Ectodermal cell (in vitro differentiated cells): ENCODE data around the gene RILP.
A peak's percentile ranks its signal among the peaks of the same experiment; 100 is the strongest.

Experiments
- H3K27ac ChIP-seq: 2 replicates; pipeline ENCODE4 v1.7.0; 2013; ENCODE audit warnings: mild to moderate bottlenecking, low read depth, low read length; ENCODE audit not compliant: insufficient read depth, poor library complexity, severe bottlenecking
- H3K27me3 ChIP-seq: 2 replicates; pipeline ENCODE4 v1.7.0; 2013; ENCODE audit warnings: mild to moderate bottlenecking, low read length; ENCODE audit not compliant: insufficient read depth, control insufficient read depth, poor library complexity, severe bottlenecking
- H3K36me3 ChIP-seq: one replicate; pipeline ENCODE4 v1.7.0; 2013; ENCODE audit warnings: low read length; ENCODE audit not compliant: control insufficient read depth, insufficient read depth
- H3K4me1 ChIP-seq: one replicate; pipeline ENCODE4 v1.7.0; 2013; ENCODE audit warnings: low read length; ENCODE audit not compliant: control insufficient read depth, insufficient read depth
- H3K4me3 ChIP-seq: 2 replicates; pipeline ENCODE4 v1.7.0; 2013; ENCODE audit warnings: low read depth, low read length, control low read depth; ENCODE audit not compliant: insufficient read depth
- H3K9me3 ChIP-seq: 2 replicates; pipeline ENCODE4 v1.7.0; 2013; ENCODE audit warnings: mild to moderate bottlenecking, low read length, moderate library complexity; ENCODE audit not compliant: control insufficient read depth
- WGBS, 2 experiments: methylation state at CpG; one replicate each; pipeline ENCODE4 v1.1.7; 2013; ENCODE audit warnings: missing lambda C conversion rate in 2 of 2; 5-methylcytosine and 5-hydroxymethylcytosine counted together

The RILP gene

GRCh38 chr17:1621273-1621954 is 28.3 kb downstream of the RILP start:
- H3K36me3 ChIP-seq, result no peaks in the 10 kb centered on the region
- 82 to 84% methylated on average over 22 of the region's 22 CpGs for WGBS, 2 experiments
- H3K27ac ChIP-seq, result no peak overlapping the region
- no peaks in the 10 kb centered on the region for H3K9me3 ChIP-seq
- H3K27me3 ChIP-seq, result no peaks in the 10 kb centered on the region
- peaks cover 23% of the 10 kb centered on the region for H3K4me1 ChIP-seq
- H3K4me3 ChIP-seq, result no peak overlapping the region

- Histone ChIP-seq H3K4me1 (peaks cover 16% of the 10 kb centered on the region), H3K36me3 (no peaks in the 10 kb centered on the region), H3K27ac (no peak overlapping the region), H3K9me3 (no peaks in the 10 kb centered on the region), H3K27me3 (no peaks in the 10 kb centered on the region), H3K4me3 (no peak overlapping the region)
- 88 to 92% methylated on average over 13 of the region's 13 CpGs for WGBS, 2 experiments
Measured at GRCh38 chr17:1620486-1620885, 29.2 kb downstream of the RILP start.

- no peaks in the 10 kb centered on the region for H3K27me3 ChIP-seq
- H3K4me3 ChIP-seq, result no peak overlapping the region
- H3K36me3 ChIP-seq, result no peaks in the 10 kb centered on the region
- H3K27ac ChIP-seq, result no peak overlapping the region
- whole genome bisulfite sequencing, 2 experiments, result 91 to 92% methylated on average over 20 of the region's 20 CpGs
- H3K9me3 ChIP-seq, result no peaks in the 10 kb centered on the region
- peaks cover 16% of the 10 kb centered on the region for H3K4me1 ChIP-seq
Measured at GRCh38 chr17:1617620-1618174, 32.0 kb downstream of the RILP start.

- Histone ChIP-seq H3K27ac (no peak overlapping the region), H3K27me3 (no peaks in the 10 kb centered on the region), H3K4me3 (no peak overlapping the region), H3K4me1 (peaks cover 9% of the 10 kb centered on the region), H3K9me3 (no peaks in the 10 kb centered on the region), H3K36me3 (no peaks in the 10 kb centered on the region)
- WGBS, 2 experiments, result 91 to 93% methylated on average over 13 of the region's 13 CpGs
Measured at GRCh38 chr17:1616101-1616500, 33.6 kb downstream of the RILP start.

- H3K27ac ChIP-seq, result no peak overlapping the region
- 91 to 94% methylated on average over 16 of the region's 16 CpGs for WGBS, 2 experiments
- peaks cover 5% of the 10 kb centered on the region for H3K4me1 ChIP-seq
- H3K27me3 ChIP-seq, result no peaks in the 10 kb centered on the region
- no peaks in the 10 kb centered on the region for H3K36me3 ChIP-seq
- H3K4me3 ChIP-seq, result no peak overlapping the region
- no peaks in the 10 kb centered on the region for H3K9me3 ChIP-seq
Measured at GRCh38 chr17:1612400-1612799, 37.3 kb downstream of the RILP start.

GRCh38 chr17:1611715-1612114 is 38.0 kb downstream of the RILP start:
- no peaks in the 10 kb centered on the region for H3K9me3 ChIP-seq
- no peaks in the 10 kb centered on the region for H3K36me3 ChIP-seq
- 94 to 96% methylated on average over 10 of the region's 10 CpGs for WGBS, 2 experiments
- H3K27ac ChIP-seq, result no peak overlapping the region
- H3K4me3 ChIP-seq, result no peak overlapping the region
- peaks cover 6% of the 10 kb centered on the region for H3K4me1 ChIP-seq
- no peaks in the 10 kb centered on the region for H3K27me3 ChIP-seq

- peaks cover 28% of the 10 kb centered on the region for H3K4me1 ChIP-seq
- H3K36me3 ChIP-seq, result no peaks in the 10 kb centered on the region
- 95 to 96% methylated on average over 6 of the region's 7 CpGs for WGBS, 2 experiments
- no peaks in the 10 kb centered on the region for H3K9me3 ChIP-seq
- no peaks in the 10 kb centered on the region for H3K27me3 ChIP-seq
- no peak overlapping the region for H3K27ac ChIP-seq
- no peak overlapping the region for H3K4me3 ChIP-seq
Measured at GRCh38 chr17:1608676-1609075, 41.0 kb downstream of the RILP start.

- Histone ChIP-seq H3K9me3 (no peaks in the 10 kb centered on the region), H3K4me3 (no peak overlapping the region), H3K36me3 (no peaks in the 10 kb centered on the region), H3K27ac (no peak overlapping the region), H3K27me3 (no peaks in the 10 kb centered on the region), H3K4me1 (peaks cover 28% of the 10 kb centered on the region)
- WGBS, 2 experiments, result 91 to 95% methylated on average over 5 of the region's 5 CpGs
Measured at GRCh38 chr17:1607971-1608320, 41.7 kb downstream of the RILP start.

GRCh38 chr17:1606352-1606985 is 43.2 kb downstream of the RILP start:
- Histone ChIP-seq H3K36me3 (peaks cover 7% of the 10 kb centered on the region), H3K27me3 (no peaks in the 10 kb centered on the region), H3K9me3 (no peaks in the 10 kb centered on the region), H3K27ac (peak overlapping the region; percentile 45), H3K4me3 (no peak overlapping the region), H3K4me1 (peaks cover 28% of the 10 kb centered on the region)
- WGBS, 2 experiments, result 92 to 93% methylated on average over 26 of the region's 26 CpGs

GRCh38 chr17:1605681-1606351 is 43.9 kb downstream of the RILP start:
- WGBS, 2 experiments, result 90 to 92% methylated on average over 19 of the region's 19 CpGs

More at GRCh38 chr17:1605681-1606351, 43.9 kb downstream of the RILP start:
- Histone ChIP-seq H3K36me3 (peaks cover 8% of the 10 kb centered on the region), H3K27ac (no peak overlapping the region), H3K27me3 (no peaks in the 10 kb centered on the region), H3K4me1 (peaks cover 28% of the 10 kb centered on the region), H3K4me3 (no peak overlapping the region), H3K9me3 (no peaks in the 10 kb centered on the region)
